C1 segment of cervical spinal cord (tissue), 14 donors: ENCODE results near the gene ANKS1A.
A peak's percentile ranks its signal among the peaks of the same experiment; 100 is the strongest.

Experiments used
- DNase-seq, 14 donors: peaks; one replicate each; lab custom pipeline; 2025; lab: John Stamatoyannopoulos, UW

ANKS1A gene

DNA sequence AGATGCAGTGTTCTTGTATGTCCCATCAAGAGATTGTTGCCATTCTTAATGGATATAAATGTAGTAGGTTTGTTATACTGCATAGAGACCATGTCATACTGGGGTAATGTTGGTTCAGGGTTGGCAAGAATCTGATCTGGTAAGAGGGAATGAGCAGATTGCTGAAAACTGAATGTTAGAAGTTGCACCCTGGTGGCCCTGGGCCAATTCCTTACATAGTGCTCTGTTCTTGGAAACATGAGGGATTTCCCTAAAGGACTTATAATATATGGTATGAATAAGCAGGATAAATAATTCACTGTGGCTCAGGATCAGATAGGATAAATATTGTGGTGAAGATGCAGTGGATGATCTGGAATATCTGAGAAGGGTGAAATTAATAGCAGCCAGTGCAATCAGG, 70.2 kb downstream of the ANKS1A start:
- DNase-seq: no peak

DNA sequence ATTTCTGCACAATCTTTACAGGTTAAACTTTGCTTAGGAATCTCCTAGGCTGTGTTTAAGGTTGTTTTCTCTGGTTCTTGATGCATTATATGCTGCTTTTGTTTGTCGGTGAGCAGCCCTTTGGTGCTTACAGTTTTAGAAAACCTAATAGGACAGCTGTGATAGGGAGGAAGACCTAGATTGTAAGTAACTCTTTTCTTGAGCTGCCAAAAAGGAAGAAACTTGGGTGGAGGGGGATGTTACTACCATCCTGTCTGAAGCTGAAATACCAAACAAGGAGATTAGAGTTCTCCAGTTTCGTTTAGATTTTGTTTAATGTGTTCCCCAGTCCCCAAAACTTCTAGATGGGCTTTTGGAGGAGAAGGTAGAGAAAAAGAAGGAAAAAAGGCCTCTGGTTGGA, 72.0 kb downstream of the ANKS1A start:
- no peak for DNase-seq

DNA sequence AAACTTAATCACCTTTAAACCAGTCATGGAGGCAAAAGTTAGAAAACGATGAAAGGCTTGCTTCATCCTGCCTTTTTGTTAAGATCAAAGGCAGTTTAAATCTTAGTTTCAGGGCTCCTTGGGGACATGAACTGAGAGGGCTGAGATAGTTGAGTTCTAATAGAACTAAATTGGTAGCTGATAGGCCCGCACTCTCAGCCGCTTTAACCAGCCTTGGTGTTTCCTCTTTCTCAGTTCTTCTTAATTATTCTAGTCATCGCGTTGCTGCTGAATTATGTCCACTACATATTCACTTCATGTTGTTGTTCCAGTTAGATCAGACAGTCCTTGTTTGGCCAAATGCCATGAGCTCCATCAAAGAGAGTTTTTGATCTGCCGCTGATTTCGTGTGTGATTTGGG, 72.5 kb downstream of the ANKS1A start:
- no peak for DNase-seq

DNA sequence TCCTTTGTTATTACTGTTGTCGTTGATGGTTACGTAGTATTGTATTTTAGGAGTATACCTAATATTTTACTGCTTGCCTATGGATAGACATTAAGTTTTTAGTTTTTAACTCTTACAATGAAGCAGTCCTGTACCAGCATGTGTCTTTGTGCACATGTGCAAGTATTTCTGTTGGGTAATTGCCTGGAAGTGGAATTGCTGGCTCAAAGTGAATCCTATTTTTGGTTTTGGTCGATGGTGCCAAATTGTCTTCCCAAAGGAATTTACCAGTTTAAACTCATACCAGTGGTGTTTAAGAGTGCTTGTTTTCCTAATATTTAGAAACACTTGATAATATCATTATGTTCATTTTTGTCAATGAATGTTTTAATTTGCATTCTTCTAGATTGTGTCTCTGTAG, 75.5 kb downstream of the ANKS1A start:
- peak in 1 of 14 donors; percentile 12 for DNase-seq

DNA sequence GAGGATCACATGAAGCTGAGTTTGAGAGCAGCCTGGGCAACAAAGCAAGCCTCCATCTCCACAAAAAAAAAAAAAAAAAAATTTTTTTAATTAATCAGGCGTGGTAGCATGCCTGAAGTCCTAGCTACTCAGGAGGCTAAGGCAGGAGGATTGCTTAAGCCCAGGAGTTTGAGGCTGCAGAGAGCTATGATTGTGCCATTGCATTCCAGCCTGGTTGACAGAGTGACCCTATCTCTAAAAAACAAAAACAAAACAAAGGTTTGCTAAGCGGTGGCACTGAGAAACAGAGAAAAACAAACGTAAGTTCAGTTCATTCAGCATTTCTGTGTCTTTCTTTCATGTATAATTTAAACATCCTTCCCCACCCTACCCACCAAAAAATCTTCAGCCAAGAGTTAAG, 78.4 kb downstream of the ANKS1A start:
- DNase-seq: no peak

DNA sequence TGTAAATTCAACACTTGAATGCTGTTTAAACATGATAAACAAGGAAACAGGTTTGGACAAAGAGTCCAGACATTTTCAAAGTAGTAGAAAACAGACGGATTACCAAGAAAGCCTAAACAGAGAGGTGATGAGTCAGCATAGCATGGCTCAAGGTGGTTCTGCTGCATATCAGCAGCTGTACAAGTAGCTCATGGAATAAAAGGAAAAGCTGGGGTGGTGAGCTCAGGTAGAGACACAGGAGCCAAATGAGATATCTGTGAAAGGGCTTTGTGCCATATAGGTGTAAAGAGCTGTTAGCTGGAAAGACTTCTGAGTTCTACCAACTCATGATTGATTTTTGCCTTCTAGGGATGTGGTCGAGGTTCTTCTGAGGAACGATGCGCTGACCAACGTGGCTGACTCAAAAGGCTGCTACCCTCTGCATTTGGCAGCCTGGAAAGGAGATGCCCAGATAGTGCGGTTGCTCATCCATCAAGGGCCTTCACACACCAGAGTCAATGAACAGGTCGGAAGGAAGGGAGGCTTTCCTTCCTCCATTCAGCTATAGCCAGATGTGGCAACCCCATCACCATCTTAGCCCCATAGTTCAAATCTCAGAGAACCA, 80.7 kb downstream of the ANKS1A start:
- no peak for DNase-seq

DNA sequence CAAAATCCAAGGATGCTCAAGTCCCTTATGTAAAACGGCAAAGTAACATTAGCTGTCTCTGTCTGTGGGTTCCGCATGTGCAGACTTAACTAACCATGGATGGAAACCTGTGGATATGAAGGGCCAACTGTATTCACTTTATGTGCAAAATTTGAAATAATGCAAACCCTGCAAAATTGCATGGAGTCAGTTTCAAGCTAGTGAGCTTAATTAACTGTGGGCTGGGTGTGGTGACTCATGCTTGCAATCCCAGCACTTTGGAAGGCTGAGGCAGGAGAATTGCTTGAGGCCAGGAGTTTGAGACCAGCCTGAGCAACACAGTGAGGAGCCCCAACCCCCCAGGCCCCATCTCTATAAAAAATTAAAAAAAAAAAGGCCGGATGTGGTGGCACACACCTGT, 81.4 kb downstream of the ANKS1A start:
- DNase-seq: no peak

DNA sequence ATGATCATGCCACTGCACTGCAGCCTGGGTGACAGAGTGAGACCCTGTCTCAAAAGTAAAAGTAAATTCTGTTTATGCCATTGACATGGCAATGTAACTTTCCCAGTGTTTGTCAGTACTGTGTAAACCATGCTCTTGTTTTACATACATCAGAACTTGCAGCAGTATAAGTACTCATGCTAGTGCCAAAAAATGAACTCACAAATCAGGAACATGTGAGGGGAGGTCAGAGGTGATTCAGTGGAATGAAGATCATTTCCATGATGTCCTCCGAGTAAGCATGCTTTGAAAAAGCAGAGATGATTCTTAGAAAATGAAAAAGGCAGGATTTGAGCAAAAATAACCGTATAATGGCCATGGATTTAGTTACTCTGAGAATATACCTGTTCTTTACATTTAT, 81.9 kb downstream of the ANKS1A start:
- no peak for DNase-seq

DNA sequence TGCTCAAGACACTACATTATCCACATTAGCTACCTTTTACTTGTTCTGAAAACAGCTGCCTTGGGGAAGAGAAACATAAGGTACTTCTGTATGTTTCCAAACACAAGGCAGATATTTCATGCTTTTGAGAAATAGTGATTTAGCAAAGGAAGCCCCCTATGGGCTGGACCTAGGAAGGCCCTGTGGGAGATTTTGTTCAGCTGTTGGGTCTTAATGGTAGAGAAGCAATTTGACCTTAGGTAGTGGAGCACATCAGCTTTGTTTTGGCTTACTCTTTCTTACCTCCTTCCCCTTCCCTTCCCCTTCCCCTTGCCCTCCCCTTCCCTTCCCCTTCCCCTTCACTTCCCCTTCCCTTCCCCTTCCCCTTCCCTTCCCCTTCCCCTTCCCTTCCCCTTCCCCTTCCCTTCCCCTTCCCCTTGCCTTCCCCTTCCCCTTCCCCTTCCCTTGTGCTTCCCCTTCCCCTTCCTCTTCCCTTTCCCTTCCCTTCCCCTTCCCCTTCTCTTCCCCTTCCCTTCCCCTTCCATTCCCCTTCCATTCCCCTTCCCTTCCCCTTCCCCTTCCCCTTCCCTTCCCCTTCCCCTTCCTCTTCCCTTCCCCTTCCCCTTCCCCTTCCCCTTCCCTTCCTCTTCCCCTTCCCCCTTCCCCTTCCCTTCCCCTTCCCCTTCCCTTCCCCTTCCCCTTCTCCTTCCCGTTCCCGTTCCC, 84.6 kb downstream of the ANKS1A start:
- DNase-seq: no peak

DNA sequence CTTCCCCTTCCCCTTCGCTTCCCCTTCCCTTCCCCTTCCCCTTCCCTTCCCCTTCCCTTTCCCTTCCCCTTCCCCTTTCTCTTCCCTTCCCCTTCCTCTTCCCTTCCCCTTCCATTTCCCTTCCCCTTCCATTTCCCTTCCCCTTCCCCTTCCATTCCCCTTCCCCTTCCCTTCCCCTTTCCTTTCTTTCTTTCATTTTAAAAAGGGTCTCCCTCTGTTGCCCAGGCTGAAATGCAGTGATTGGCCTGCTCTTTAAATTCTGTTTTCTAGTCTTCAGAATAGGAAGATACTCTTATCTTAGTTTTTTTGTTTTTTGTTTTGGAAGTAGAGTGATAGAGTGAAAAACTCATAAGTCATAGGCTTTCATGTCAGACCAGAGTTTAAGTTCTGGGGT, 85.2 kb downstream of the ANKS1A start:
- DNase-seq: no peak

DNA sequence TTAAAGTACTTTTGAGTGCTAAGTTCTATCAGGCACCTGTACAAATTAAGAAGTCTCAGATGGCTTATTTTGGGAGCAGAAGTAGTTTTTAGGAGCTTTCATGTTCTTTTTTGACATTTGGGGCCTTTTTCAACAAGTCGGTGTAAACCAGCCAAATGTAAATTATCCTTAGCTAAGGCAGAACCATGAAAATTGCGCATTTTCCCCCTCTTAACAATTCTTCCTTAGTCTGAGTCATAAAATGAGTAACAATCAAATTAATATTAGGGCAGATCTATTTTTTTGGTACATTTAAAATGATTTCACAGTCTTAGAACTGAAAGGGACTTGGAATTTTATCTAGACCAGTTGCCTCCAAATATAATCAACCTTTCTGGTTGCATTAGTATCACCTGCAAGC, 87.2 kb downstream of the ANKS1A start:
- DNase-seq: no peak

DNA sequence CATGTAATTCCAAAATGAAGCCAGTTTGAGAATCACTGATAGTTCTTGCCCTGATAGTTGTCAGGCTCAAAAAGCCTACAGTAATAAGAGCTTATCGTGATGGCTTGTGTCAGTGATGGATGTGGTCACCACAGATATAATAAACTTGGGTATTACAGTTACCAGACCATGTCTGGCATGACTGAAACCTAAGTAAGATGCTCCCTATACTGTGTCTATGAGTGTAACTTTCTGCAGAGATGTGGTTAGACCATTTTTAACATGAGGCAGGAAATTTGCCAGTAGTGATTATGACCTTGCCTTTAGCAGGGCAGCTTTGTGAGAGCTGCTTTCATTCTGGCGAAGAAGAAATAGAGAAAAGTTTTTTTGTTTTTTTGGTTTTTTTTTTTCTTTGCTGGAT, 90.2 kb downstream of the ANKS1A start:
- DNase-seq: no peak

DNA sequence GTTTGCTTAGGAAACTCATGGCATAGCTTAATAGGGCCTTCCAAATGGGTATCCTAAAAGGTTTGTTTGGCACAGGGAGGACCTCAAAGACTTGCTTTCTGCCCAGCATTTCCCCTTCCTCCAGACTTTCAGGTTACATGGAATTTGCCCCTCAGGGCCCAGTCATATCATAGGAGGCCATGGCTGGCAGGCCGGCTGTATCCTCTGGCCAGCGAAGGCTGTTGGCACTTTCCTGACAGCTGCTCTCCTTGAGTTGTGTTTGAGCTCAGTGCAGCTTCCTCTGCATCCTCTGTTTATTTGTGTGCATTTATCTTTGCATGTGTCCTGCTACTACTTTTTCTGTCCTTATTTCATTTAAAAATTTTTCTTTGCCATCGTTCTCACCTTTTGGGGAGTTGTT, 90.9 kb downstream of the ANKS1A start:
- DNase-seq: no peak

DNA sequence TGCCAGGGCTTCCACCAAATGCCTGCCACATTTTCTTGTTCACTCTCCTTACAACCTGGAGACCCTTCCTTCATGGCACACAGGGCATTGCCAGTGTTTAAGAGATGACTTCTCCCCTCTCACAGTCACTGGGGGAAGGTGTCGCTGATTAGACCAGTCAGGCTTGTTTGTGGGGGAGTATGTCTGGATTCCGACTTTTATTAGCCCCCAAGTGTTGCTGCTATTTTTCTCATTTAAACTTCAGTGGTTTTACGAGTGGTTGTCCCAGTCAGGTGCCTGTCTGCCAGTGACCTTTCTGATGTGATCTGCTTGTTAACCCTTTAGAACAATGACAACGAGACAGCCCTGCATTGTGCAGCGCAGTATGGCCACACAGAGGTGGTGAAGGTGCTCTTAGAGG, 92.3 kb downstream of the ANKS1A start:
- DNase-seq: no peak

DNA sequence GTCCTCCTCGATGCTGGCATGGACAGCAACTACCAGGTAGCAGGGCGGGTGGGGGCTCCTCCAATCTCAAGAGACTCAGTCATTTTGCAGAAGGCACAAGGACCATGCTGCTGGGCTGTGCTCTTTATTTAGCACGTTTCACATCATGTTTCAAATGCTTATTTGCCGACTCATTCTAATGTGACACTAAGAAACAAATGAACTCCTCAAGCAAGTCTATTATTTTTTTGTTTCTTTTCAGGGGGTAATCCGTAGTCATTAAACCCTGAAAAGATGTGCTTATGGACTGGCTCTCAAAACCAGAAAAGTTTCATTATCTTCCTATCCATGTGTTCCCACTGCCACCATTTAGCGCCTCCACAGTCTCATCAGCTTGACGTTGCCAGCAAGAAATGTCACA, 92.9 kb downstream of the ANKS1A start:
- DNase-seq: no peak

DNA sequence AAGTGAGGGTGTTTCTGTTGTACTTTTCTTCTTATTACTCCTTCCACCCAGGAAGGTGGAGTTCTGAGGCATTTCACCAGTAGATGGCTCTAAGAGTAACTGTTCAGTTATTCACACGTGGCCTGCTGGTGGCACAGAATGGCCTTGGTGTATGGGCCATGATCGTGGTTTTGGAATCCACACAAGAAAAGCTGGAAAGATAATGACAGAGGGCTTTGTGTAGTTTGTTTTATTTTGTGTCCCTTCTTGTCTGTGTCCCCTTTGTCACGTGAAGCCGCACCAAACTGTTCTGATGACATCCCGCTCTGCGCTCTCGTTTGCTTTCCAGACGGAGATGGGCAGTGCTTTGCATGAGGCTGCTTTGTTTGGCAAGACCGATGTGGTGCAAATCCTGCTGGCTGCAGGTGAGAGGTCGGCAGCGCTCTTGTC, 93.4 kb downstream of the ANKS1A start:
- peak in 7 of 14 donors; percentile 8 to 58 (median 38) for DNase-seq

DNA sequence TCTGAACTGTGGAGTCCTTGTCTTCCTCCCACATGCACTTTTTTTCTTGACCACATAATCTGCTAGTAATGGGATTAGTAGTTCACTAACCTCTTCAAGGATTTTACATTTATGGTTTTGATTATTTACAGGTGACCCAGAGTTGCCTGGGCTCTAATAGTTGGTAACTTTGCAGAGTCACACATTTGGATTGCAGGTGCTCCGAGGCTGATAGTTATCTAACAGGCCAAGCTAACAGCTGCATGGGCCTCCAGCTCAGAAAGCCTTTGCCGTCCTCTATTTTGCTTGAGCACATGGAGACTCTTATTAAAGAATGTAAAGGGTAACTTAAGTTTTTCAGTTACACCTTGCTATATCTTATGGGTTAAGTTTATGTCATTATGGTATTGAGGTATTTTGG, 95.4 kb downstream of the ANKS1A start:
- DNase-seq: no peak

DNA sequence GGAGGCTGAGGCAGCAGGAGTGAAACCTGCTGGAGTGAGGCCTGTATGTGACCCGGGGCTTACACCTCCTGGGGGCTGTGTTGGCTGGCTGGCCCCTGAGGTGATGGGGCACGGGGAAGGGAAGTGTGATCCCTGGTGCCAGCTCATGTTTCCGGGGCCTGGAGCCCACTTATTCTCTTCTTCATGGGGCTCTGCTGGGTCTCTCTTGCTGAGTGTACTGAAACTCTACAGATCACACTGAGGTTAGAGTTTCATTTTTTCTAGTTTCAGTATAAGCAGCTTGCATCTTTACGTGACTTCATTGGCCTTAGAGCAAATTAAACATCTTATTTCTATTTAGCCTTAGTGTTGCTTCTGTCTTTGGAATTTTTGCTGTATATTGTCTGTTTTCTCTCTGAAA, 96.2 kb downstream of the ANKS1A start:
- no peak for DNase-seq

DNA sequence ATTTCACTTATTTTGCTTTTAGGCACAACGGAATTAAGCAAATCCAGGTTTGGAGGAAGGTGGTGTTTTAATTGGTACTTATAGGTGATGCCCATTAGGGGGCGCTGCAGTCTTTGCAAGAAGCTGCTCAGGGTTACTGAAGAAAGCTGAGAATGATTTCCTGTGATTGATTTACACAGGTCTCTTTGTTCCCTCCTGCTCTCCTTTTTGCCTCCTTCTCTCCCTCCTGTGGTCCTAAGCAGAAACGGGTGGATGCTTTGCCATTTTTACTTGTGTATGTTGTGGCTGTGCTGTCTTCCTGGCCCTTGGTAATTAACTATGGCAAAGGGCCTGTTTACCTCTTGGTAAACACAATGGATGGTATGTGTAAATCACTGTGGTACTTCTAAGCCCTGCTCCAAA, 97.8 kb downstream of the ANKS1A start:
- DNase-seq: peak in 11 of 14 donors; percentile 9 to 63 (median 52)

DNA sequence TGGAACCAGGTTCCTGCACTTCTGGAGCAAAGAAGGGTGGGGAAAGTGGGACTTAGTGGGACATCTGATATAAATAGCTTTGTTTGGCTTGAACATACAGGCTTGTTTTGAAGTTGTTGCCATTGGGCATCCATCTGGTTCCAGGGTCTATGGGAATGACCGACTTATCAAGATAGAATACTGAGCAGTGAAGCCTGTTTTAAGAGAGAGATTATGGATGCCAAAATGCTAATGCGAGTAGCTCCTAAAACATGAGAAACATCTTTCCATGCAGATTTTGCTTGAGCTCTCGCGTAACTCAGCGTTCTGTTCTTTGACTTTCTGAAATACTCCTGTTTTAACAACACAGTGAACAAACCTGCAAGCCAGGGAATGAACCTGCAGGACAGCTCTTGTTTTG, 98.5 kb downstream of the ANKS1A start:
- DNase-seq: no peak

DNA sequence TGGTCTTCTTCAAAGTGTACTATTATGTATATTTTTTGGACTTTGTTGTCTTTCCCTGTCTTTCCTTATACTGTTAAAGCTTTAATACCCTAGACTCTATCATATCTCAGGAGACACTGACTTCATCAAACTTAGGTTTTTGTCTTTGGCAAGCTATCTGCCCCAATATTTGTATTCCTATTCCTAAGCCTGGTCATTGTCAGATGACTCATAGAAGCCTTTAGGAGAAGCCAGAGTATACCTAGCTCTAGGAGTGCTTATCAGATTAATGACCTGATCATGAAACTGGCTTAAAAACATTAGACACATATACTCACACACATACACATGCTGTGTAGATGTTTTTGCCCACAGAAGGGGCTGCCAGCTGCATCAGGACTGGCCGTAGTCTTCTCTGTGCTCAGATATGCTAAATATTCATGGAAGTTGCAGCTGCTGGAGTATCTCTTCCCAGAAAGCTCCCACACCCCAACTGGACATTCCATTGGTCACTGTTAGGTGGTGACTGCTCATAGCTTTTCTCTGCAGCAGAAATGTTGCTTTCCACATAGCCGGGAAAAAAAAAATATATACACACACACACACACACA, 102.0 kb downstream of the ANKS1A start:
- DNase-seq: no peak

DNA sequence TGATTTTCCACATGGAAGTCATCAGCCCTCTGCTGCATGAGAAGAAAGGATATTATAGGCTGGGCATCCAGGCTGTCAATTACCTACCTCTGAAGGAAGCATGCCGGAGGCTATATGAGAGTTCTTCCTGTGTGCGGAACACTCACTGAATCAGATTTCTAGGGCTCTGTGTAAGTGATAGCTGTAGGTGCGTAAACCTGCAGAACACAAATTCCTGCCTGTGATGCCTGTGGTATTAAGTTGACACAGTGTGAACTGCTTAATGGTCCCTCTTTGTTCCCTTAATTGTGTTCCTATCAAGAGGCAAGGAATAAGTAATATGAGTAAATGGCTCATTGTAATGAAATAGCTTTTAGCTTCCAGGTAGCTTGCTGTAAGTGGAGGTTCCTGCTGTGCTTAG, 103.3 kb downstream of the ANKS1A start:
- no peak for DNase-seq

DNA sequence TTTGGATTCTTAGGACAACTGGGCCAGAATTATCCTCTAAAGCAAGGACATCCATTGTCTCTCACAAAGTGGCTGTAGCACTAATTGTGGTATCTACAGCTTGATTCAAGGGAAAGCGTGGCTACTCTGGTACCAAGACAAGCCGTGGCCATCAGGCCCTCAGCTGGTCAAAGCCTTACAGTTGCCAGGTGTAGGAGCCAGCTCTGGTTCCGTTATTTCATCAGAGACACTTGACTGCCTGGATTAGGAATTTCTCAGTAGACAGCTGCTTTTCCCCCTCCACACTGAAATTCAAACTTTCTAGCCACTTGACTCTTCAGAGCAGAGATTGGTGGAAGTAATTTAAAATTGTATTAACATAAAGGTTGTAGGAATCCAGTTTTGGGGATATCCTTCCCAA, 104.2 kb downstream of the ANKS1A start:
- DNase-seq: no peak
